ENCODE results near the gene SLC25A47.

Gene SLC25A47

DNA sequence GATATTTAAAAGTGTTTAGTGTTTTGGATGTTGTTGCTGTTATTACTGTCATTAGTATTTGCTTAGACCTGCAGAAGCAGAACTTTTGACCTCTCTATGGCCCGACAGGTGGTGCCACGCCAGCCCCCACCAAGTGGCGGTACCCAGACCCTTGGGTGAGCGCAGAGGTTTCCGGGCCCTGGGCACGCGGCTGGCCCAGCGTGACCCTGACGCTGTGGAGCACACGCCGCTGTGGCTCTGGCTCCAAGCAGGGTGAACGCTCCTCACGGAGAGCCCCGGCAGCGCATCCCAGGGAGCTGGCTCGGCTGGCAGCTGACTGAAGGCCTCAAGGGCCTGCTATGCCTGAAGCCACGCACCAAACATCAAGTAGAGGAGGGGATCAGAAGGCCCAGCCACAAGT lies 22.6 kb downstream of the SLC25A47 start:
- H3K79me1 ChIP-seq (ENCODE audit: low read depth, low read length), result no peaks in the 10 kb centered on the region
- DNase-seq (ENCODE audit: low spot score), result no peak
- H2BK120ac ChIP-seq (ENCODE audit: low read depth, low read length), result no peak overlapping the region
- no peak overlapping the region for H3K9ac ChIP-seq (ENCODE audit: low read depth, low read length, poor library complexity)
- no peak overlapping the region for H2BK5ac ChIP-seq (ENCODE audit: low read length)
- no peak overlapping the region for H3K14ac ChIP-seq (ENCODE audit: low read length)
- H3K27ac ChIP-seq (replicated peaks; ENCODE audit: low read length), result no peak overlapping the region
- H2BK15ac ChIP-seq (ENCODE audit: low read length), result no peak overlapping the region
- H3K4me2 ChIP-seq (ENCODE audit: insufficient read depth, low read length, poor library complexity, severe bottlenecking), result no peak overlapping the region
- H2BK12ac ChIP-seq (ENCODE audit: low read length), result peak overlapping the region; percentile 79
- no peak overlapping the region for H3K23ac ChIP-seq (ENCODE audit: low read depth, low read length, poor library complexity)
- no peaks in the 10 kb centered on the region for H3K4me1 ChIP-seq (ENCODE audit: control insufficient read depth in 2 of 2, insufficient read depth in 1 of 2, low read depth in 1 of 2, low read length in 2 of 2)
- no CpG with 5 or more reads among the region's 17 CpGs for WGBS, 2 donors (ENCODE audit: extremely low coverage in 2 of 2, insufficient read length in 2 of 2, insufficient replicate concordance in 1 of 2)
- H3K36me3 ChIP-seq (replicated peaks in 1 of 2; ENCODE audit: control insufficient read depth in 2 of 2, insufficient read depth in 2 of 2, low read length in 2 of 2), result peaks cover 24 to 72% of the 10 kb centered on the region in 2 donors
- H4K91ac ChIP-seq (ENCODE audit: low read depth, low read length, poor library complexity), result no peak overlapping the region
- no peaks in the 10 kb centered on the region for H3K9me3 ChIP-seq (replicated peaks in 1 of 2; ENCODE audit: control insufficient read depth in 2 of 2, insufficient read depth in 1 of 2, low read depth in 1 of 2, low read length in 2 of 2)
- H4K8ac ChIP-seq (ENCODE audit: low read depth, low read length), result no peak overlapping the region
- H3K4me3 ChIP-seq (ENCODE audit: low read length in 2 of 2), result no peak overlapping the region
- no peaks in the 10 kb centered on the region for H3K27me3 ChIP-seq (ENCODE audit: control insufficient read depth in 3 of 3, insufficient read depth in 3 of 3, low read depth in 1 of 3, low read length in 3 of 3)
- no peak overlapping the region for H2AK5ac ChIP-seq (ENCODE audit: low read depth, low read length)
- peak overlapping the region; percentile 60 for H3K18ac ChIP-seq (ENCODE audit: low read length)
- H2AFZ ChIP-seq (ENCODE audit: low read length), result no peak overlapping the region
- H3K4ac ChIP-seq (ENCODE audit: low read length), result no peak overlapping the region

DNA sequence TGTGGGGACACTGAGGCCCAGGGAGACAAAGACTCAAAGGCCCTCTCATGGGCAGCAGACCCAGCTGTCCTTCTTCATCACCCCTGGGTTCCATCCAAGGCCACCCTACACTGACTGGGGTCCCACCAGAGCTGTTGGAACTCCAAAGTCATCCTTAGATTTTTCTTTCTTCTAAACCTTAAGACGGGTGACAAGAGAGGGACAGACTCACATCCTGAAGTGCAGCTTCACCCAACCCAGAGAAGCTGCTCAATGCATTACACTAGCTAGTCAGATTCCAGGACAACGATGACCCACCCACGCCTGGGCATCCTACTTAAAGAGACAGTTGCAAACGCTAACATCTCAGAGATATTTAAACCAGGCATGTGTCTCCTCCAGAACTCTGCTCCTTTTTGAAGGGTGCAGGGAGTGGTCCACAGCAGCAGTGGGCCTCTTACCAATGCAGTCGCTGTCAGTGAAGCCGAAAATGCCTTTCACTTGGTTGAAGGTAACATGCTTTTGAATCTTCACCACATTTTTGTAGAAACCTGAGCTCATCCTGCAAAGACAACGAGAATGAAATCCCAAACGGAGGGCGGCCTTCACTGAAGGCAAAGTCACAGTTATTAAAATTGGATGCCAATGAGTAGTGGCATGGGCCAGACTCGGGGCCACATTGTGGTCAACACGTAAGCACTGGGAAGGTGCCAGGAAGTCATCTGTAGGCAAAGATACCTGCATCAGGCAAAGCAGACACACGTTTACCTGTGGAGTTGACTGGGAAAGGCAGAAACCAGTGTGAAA lies 23.4 kb downstream of the SLC25A47 start:
- Histone ChIP-seq H2BK120ac (ENCODE audit: low read depth, low read length) (no peak overlapping the region), H3K4me1 (ENCODE audit: control insufficient read depth in 2 of 2, insufficient read depth in 1 of 2, low read depth in 1 of 2, low read length in 2 of 2) (no peaks in the 10 kb centered on the region), H3K4me3 (ENCODE audit: low read length in 2 of 2) (no peak overlapping the region), H3K9me3 (replicated peaks in 1 of 2; ENCODE audit: control insufficient read depth in 2 of 2, insufficient read depth in 1 of 2, low read depth in 1 of 2, low read length in 2 of 2) (no peaks in the 10 kb centered on the region), H3K14ac (ENCODE audit: low read length) (no peak overlapping the region), H3K4ac (ENCODE audit: low read length) (no peak overlapping the region), H3K79me1 (ENCODE audit: low read depth, low read length) (no peaks in the 10 kb centered on the region), H4K8ac (ENCODE audit: low read depth, low read length) (no peak overlapping the region), H3K9ac (ENCODE audit: low read depth, low read length, poor library complexity) (no peak overlapping the region), H3K4me2 (ENCODE audit: insufficient read depth, low read length, poor library complexity, severe bottlenecking) (no peak overlapping the region), H2BK12ac (ENCODE audit: low read length) (no peak overlapping the region), H2AFZ (ENCODE audit: low read length) (no peak overlapping the region), H2AK5ac (ENCODE audit: low read depth, low read length) (no peak overlapping the region), H3K27me3 (ENCODE audit: control insufficient read depth in 3 of 3, insufficient read depth in 3 of 3, low read depth in 1 of 3, low read length in 3 of 3) (no peaks in the 10 kb centered on the region), H3K36me3 (replicated peaks in 1 of 2; ENCODE audit: control insufficient read depth in 2 of 2, insufficient read depth in 2 of 2, low read length in 2 of 2) (peaks cover 27 to 74% of the 10 kb centered on the region in 2 donors), H3K18ac (ENCODE audit: low read length) (no peak overlapping the region), H2BK5ac (ENCODE audit: low read length) (no peak overlapping the region), H4K91ac (ENCODE audit: low read depth, low read length, poor library complexity) (no peak overlapping the region), H3K23ac (ENCODE audit: low read depth, low read length, poor library complexity) (no peak overlapping the region), H3K27ac (replicated peaks; ENCODE audit: low read length) (no peak overlapping the region), H2BK15ac (ENCODE audit: low read length) (no peak overlapping the region)
- no CpG with 5 or more reads among the region's 12 CpGs for WGBS, 2 donors (ENCODE audit: extremely low coverage in 2 of 2, insufficient read length in 2 of 2, insufficient replicate concordance in 1 of 2)
- DNase-seq (ENCODE audit: low spot score), result no peak

DNA sequence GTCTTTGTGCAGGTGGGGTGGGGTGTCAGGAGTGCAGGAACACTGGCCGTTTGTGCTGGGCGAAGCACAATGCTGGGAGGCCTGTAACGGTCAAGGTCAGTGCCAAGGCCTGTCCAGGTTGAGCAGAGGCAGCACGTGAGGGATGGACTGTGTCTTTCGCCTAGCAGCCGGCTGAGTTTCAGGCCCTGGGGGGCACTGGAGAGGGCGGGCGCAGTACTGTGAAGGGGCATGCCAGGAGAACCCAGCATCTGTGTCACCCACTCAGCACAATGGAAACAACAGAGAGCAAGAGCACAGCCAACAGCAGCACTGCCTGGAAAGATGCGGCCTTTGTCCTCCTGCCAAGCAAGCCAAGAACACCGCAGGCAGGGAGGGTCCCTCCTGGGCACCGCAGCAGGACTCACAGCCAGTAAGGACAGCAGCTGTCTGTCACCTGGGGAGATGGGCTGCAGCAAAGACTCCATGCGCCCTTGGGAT lies 25.2 kb downstream of the SLC25A47 start:
- no peak for DNase-seq (ENCODE audit: low spot score)
- no peak overlapping the region for H3K4ac ChIP-seq (ENCODE audit: low read length)
- H3K9ac ChIP-seq (ENCODE audit: low read depth, low read length, poor library complexity), result peak overlapping the region; percentile 22
- no peak overlapping the region for H3K4me2 ChIP-seq (ENCODE audit: insufficient read depth, low read length, poor library complexity, severe bottlenecking)
- WGBS, 2 donors (ENCODE audit: extremely low coverage in 2 of 2, insufficient read length in 2 of 2, insufficient replicate concordance in 1 of 2), result no CpG with 5 or more reads among the region's 12 CpGs
- no peak overlapping the region for H3K14ac ChIP-seq (ENCODE audit: low read length)
- H3K27me3 ChIP-seq (ENCODE audit: control insufficient read depth in 3 of 3, insufficient read depth in 3 of 3, low read depth in 1 of 3, low read length in 3 of 3), result no peaks in the 10 kb centered on the region
- no peak overlapping the region for H4K8ac ChIP-seq (ENCODE audit: low read depth, low read length)
- no peak overlapping the region for H2BK12ac ChIP-seq (ENCODE audit: low read length)
- no peak overlapping the region for H3K18ac ChIP-seq (ENCODE audit: low read length)
- no peak overlapping the region for H2BK15ac ChIP-seq (ENCODE audit: low read length)
- no peak overlapping the region for H3K4me3 ChIP-seq (ENCODE audit: low read length in 2 of 2)
- no peak overlapping the region for H3K27ac ChIP-seq (replicated peaks; ENCODE audit: low read length)
- no peak overlapping the region for H2AFZ ChIP-seq (ENCODE audit: low read length)
- H2BK5ac ChIP-seq (ENCODE audit: low read length), result no peak overlapping the region
- H4K91ac ChIP-seq (ENCODE audit: low read depth, low read length, poor library complexity), result no peak overlapping the region
- H3K9me3 ChIP-seq (replicated peaks in 1 of 2; ENCODE audit: control insufficient read depth in 2 of 2, insufficient read depth in 1 of 2, low read depth in 1 of 2, low read length in 2 of 2), result no peaks in the 10 kb centered on the region
- H2AK5ac ChIP-seq (ENCODE audit: low read depth, low read length), result no peak overlapping the region
- peak overlapping the region; percentile 46 for H3K23ac ChIP-seq (ENCODE audit: low read depth, low read length, poor library complexity)
- no peaks in the 10 kb centered on the region for H3K4me1 ChIP-seq (ENCODE audit: control insufficient read depth in 2 of 2, insufficient read depth in 1 of 2, low read depth in 1 of 2, low read length in 2 of 2)
- no peak overlapping the region for H2BK120ac ChIP-seq (ENCODE audit: low read depth, low read length)
- H3K36me3 ChIP-seq (replicated peaks in 1 of 2; ENCODE audit: control insufficient read depth in 2 of 2, insufficient read depth in 2 of 2, low read length in 2 of 2), result peaks cover 22 to 72% of the 10 kb centered on the region in 2 donors
- no peaks in the 10 kb centered on the region for H3K79me1 ChIP-seq (ENCODE audit: low read depth, low read length)

DNA sequence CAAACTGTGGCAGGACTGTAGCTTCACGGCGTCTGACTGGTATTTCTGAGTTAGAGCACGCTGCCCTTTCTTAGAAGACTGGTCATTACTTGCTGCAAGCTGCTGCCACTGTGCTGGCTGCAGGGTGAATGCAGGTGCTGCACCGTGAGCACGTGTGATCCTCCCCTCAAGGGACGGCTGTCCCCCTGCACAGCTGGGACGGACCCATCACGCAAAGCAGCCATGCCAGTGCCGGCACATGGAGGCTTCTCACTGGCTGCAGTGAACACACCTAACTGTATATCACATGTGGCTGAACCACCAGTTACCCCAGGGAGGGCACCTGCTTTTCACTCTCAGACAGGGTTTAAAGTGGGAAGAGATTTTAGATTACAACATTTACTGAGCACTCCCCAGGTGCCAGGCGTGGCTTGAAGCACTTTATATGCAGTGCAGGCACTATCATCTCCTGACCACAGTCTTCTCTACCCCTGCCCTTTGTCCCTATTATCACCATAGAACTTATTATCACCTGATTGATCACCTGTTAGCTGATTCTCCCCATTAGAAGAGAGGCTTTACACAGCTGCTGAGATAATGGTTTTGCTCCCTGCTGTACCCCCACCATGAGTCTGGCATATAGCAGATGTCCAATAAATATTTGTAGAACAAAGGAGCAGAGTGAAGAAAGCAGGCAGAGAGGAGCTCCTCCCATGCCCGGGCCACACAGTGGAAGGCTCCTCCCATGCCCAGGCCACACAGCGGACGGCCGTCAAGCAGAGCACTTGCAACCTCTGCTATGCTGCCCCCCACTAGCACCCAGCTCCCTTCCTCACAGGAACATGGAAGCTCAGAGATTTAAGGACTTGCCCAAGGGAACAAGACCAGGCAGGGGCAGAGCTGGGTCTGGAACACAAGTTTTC lies 25.9 kb downstream of the SLC25A47 start:
- H3K27ac ChIP-seq (replicated peaks; ENCODE audit: low read length), result no peak overlapping the region
- H2BK5ac ChIP-seq (ENCODE audit: low read length), result no peak overlapping the region
- no peaks in the 10 kb centered on the region for H3K9me3 ChIP-seq (replicated peaks in 1 of 2; ENCODE audit: control insufficient read depth in 2 of 2, insufficient read depth in 1 of 2, low read depth in 1 of 2, low read length in 2 of 2)
- H3K79me1 ChIP-seq (ENCODE audit: low read depth, low read length), result no peaks in the 10 kb centered on the region
- no peak overlapping the region for H2BK120ac ChIP-seq (ENCODE audit: low read depth, low read length)
- WGBS, 2 donors (ENCODE audit: extremely low coverage in 2 of 2, insufficient read length in 2 of 2, insufficient replicate concordance in 1 of 2), result no CpG with 5 or more reads among the region's 14 CpGs
- H3K14ac ChIP-seq (ENCODE audit: low read length), result no peak overlapping the region
- H4K91ac ChIP-seq (ENCODE audit: low read depth, low read length, poor library complexity), result no peak overlapping the region
- H3K27me3 ChIP-seq (ENCODE audit: control insufficient read depth in 3 of 3, insufficient read depth in 3 of 3, low read depth in 1 of 3, low read length in 3 of 3), result no peaks in the 10 kb centered on the region
- H3K36me3 ChIP-seq (replicated peaks in 1 of 2; ENCODE audit: control insufficient read depth in 2 of 2, insufficient read depth in 2 of 2, low read length in 2 of 2), result peaks cover 29 to 74% of the 10 kb centered on the region in 2 donors
- H3K4me1 ChIP-seq (ENCODE audit: control insufficient read depth in 2 of 2, insufficient read depth in 1 of 2, low read depth in 1 of 2, low read length in 2 of 2), result no peaks in the 10 kb centered on the region
- H4K8ac ChIP-seq (ENCODE audit: low read depth, low read length), result no peak overlapping the region
- H3K9ac ChIP-seq (ENCODE audit: low read depth, low read length, poor library complexity), result peak overlapping the region; percentile 78
- no peak overlapping the region for H3K4me2 ChIP-seq (ENCODE audit: insufficient read depth, low read length, poor library complexity, severe bottlenecking)
- DNase-seq (ENCODE audit: low spot score), result no peak
- no peak overlapping the region for H3K23ac ChIP-seq (ENCODE audit: low read depth, low read length, poor library complexity)
- no peak overlapping the region for H2BK12ac ChIP-seq (ENCODE audit: low read length)
- H2BK15ac ChIP-seq (ENCODE audit: low read length), result no peak overlapping the region
- H2AFZ ChIP-seq (ENCODE audit: low read length), result no peak overlapping the region
- H3K4me3 ChIP-seq (ENCODE audit: low read length in 2 of 2), result peak overlapping the region in 1 of 2 donors; percentile 66
- no peak overlapping the region for H2AK5ac ChIP-seq (ENCODE audit: low read depth, low read length)
- no peak overlapping the region for H3K18ac ChIP-seq (ENCODE audit: low read length)
- H3K4ac ChIP-seq (ENCODE audit: low read length), result no peak overlapping the region

All from neuronal stem cell (in vitro differentiated cells).